Fibroblast of mammary gland (primary cell): ENCODE data around the gene KL.
A peak's percentile ranks its signal among the peaks of the same experiment; 100 is the strongest.

ENCODE experiments used
- DNase-seq: peaks from one replicate; pipeline ENCODE4 v3.0.0-alpha.2; 2010; ENCODE audit warnings: low read depth
- H3K4me3 ChIP-seq: 2 replicates; pipeline ENCODE4 v1.5.1; 2011; ENCODE audit warnings: low read depth, mild to moderate bottlenecking, low read length, moderate library complexity; ENCODE audit not compliant: control insufficient read depth
- TF ChIP-seq, protein P1 (sequence below): conservative IDR thresholded peaks from 2 replicates; pipeline ENCODE4 v1.5.1; 2011; ENCODE audit warnings: low read depth, low read length, inconsistent platforms; ENCODE audit not compliant: control insufficient read depth, insufficient read depth

The KL gene

DNA sequence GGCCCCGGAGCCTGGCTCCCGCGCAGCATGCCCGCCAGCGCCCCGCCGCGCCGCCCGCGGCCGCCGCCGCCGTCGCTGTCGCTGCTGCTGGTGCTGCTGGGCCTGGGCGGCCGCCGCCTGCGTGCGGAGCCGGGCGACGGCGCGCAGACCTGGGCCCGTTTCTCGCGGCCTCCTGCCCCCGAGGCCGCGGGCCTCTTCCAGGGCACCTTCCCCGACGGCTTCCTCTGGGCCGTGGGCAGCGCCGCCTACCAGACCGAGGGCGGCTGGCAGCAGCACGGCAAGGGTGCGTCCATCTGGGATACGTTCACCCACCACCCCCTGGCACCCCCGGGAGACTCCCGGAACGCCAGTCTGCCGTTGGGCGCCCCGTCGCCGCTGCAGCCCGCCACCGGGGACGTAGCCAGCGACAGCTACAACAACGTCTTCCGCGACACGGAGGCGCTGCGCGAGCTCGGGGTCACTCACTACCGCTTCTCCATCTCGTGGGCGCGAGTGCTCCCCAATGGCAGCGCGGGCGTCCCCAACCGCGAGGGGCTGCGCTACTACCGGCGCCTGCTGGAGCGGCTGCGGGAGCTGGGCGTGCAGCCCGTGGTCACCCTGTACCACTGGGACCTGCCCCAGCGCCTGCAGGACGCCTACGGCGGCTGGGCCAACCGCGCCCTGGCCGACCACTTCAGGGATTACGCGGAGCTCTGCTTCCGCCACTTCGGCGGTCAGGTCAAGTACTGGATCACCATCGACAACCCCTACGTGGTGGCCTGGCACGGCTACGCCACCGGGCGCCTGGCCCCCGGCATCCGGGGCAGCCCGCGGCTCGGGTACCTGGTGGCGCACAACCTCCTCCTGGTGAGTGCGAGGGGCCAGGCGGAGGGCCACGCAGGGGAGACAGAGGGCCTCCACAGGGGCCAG, at the start of gene KL:
KL (plus strand) TSS at position 10 of the 909 bp plus-strand sequence; CDS start at position 28, 18 bp downstream.
- no peak for DNase-seq
- H3K4me3 ChIP-seq, result peak within 1 kb of the TSS; percentile 10
- TF ChIP-seq, protein P1, sequence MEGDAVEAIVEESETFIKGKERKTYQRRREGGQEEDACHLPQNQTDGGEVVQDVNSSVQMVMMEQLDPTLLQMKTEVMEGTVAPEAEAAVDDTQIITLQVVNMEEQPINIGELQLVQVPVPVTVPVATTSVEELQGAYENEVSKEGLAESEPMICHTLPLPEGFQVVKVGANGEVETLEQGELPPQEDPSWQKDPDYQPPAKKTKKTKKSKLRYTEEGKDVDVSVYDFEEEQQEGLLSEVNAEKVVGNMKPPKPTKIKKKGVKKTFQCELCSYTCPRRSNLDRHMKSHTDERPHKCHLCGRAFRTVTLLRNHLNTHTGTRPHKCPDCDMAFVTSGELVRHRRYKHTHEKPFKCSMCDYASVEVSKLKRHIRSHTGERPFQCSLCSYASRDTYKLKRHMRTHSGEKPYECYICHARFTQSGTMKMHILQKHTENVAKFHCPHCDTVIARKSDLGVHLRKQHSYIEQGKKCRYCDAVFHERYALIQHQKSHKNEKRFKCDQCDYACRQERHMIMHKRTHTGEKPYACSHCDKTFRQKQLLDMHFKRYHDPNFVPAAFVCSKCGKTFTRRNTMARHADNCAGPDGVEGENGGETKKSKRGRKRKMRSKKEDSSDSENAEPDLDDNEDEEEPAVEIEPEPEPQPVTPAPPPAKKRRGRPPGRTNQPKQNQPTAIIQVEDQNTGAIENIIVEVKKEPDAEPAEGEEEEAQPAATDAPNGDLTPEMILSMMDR, result no peak

DNA sequence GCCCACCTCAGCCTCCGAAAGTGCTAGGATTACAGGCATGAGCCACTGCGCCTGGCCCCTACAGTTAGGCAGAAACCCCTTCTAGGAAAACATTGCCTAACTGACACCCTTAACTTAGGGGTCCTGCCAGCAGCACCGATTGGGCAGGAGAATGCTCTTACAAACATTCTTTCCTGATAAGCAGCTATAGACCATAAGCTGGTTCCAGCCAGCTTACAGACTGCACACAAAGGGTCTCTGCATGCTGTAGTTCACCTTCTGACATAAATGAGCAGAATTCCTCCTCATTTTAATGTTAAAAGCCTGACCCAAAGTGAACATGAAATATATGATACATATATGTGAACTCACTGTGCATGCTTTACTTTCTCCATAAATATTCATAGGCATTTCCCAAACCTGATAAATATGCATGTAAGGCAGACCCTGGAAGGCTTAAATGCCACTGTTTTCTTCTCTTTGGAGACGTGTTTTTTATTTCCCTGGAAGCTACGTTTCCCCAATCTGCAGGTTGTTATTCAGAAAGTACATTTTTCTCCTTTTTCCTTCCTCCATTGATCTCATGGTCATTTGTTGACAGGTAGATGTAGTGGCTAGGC, 48.5 kb upstream of the KL start:
- DNase-seq, result no peak
- TF ChIP-seq, protein P1, result no peak
- no peak overlapping the region for H3K4me3 ChIP-seq

DNA sequence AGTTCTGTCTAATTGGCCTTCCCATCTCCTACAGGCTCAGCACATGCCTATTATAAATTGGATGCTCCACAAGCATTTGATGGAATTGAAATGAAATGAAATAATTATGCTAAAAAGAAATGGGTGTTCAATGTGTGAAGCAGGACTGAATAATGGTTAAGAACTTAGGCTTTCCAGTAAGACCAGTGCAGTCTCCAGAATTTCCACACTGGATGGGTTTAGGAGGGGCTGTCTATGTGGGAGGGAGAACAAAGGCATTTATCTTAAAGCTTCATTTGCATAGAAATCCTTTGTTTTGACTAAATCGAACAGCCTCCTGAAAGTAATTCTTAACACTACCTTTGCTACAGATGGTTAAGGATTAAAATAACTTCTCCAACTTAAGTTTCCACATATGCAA, 47.9 kb upstream of the KL start:
- TF ChIP-seq, protein P1, result no peak
- no peak overlapping the region for H3K4me3 ChIP-seq
- DNase-seq, result no peak

DNA sequence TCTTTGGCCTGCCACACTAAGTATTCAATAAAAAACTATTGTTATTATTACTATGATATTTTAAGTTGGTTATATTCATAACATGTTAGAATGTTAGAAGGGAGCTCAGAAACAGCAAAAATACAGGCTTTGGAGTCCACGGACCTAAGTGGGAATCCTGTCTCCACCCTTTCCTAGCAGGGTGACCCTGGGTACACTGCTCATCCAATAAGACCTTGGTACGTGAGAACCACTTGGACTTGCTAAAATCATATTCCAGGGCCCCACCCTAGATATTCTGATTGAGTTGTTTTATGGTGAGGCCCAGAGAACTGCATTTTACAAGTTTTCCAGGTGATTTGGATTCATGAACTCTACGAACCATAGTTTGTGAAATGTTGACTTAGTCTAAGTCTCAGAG, 47.4 kb upstream of the KL start:
- no peak overlapping the region for H3K4me3 ChIP-seq
- TF ChIP-seq, protein P1, result no peak
- DNase-seq, result no peak

DNA sequence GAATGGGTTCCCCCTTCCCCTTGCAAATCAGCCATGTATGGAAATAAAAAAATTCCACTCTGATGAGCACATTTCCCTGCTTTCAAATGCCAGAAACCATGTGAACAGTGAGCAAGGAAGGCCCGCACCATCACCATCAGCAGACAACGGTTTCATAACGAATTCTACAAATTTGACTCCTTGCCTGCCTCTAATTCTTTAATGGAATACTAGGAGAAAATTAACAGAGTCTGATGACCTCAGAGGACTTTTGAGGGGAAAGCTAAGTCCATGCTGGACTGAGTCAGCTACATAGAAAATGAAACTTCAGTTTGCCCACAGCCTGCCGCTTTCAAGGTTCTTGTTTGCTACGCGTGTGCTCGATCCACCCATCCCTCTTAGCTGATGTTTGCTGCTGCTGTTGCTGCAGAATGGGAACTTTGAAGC, 46.7 kb upstream of the KL start:
- peak; percentile 64 for DNase-seq
- H3K4me3 ChIP-seq, result no peak overlapping the region

DNA sequence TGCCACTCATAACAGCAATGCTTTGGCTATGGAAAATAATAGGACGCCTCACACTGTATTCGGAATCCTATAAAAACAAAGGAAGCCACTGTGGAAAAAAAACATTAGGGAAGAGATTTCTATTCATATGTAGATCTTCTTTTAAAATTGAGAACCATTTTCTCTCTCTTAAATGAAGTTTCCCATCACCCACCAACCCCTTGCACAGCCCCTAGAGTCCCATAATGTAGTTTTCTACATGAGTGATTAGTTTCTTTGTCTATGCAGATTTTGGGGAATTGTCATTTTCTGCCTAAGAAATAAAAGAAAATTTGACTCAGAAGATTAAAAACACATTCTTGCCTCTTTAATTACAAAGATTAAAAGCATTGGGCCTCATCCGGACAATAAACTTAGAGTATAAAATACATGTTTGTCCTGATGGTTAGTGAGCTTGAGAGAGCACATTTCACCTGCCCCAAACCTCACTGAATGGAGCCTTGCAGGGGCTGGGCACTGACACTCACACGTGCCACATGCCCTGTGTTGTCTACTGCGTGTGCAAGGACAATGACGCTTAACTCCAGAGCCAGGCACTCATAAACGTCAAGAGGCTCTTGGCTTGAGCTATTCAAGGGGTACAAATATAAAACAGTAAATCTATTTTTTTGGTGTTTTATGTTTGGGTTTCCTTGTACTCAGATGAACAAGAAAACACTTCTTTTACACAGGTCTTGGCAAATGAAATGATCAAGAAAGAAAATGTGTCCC, 40.0 kb upstream of the KL start:
- TF ChIP-seq, protein P1, result no peak
- no peak overlapping the region for H3K4me3 ChIP-seq

More for the DNA sequence above, 46.7 kb upstream of the KL start:
- TF ChIP-seq, protein P1, result no peak

More for the DNA sequence above, 40.0 kb upstream of the KL start:
- no peak for DNase-seq
